ENCODE measurements around the gene FGR. TPM values are rescaled to one million over a fixed set of nuclear protein-coding genes. Genes with fewer than 3 reads are reported as not detected.

FGR gene
- total RNA-seq, 1 donor from 2014 or later, result 3.5 TPM

- H3K27me3 ChIP-seq (ENCODE audit: low read depth), result no peaks in the 10 kb centered on the region
- H3K4me3 ChIP-seq, result peak overlapping the region; percentile 33
- no peak for TF ChIP-seq CTCF (IDR thresholded peaks at IDR 0.05; ENCODE audit: borderline replicate concordance)
- H3K9me3 ChIP-seq (replicated peaks), result no peaks in the 10 kb centered on the region
- peaks cover 97% of the 10 kb centered on the region for H3K4me1 ChIP-seq
- H3K36me3 ChIP-seq, result no peaks in the 10 kb centered on the region
- DNase-seq, result peak; percentile 16
- intact Hi-C loops (cut with micrococcal nuclease), result no loop called here
- H3K27ac ChIP-seq (replicated peaks), result peak overlapping the region; percentile 97
Observed at GRCh38 chr1:27572019-27572678, 62.8 kb downstream of the FGR start.

GRCh38 chr1:27571439-27572018, 63.5 kb downstream of the FGR start:
- Histone ChIP-seq H3K27me3 (ENCODE audit: low read depth) (no peaks in the 10 kb centered on the region), H3K9me3 (replicated peaks) (no peaks in the 10 kb centered on the region), H3K4me3 (peak overlapping the region; percentile 33), H3K36me3 (no peaks in the 10 kb centered on the region), H3K27ac (replicated peaks) (peak overlapping the region; percentile 97), H3K4me1 (peaks cover 97% of the 10 kb centered on the region)
- peak; percentile 37 for DNase-seq
- no peak for TF ChIP-seq CTCF (IDR thresholded peaks at IDR 0.05; ENCODE audit: borderline replicate concordance)
- intact Hi-C loops (cut with micrococcal nuclease), result no loop called here

- H3K36me3 ChIP-seq, result no peaks in the 10 kb centered on the region
- DNase-seq, result no peak
- H3K4me1 ChIP-seq, result peaks cover 97% of the 10 kb centered on the region
- intact Hi-C loops (cut with micrococcal nuclease), result no loop called here
- H3K4me3 ChIP-seq, result no peak overlapping the region
- peak overlapping the region; percentile 97 for H3K27ac ChIP-seq (replicated peaks)
- no peak for TF ChIP-seq CTCF (IDR thresholded peaks at IDR 0.05; ENCODE audit: borderline replicate concordance)
- no peaks in the 10 kb centered on the region for H3K27me3 ChIP-seq (ENCODE audit: low read depth)
- no peaks in the 10 kb centered on the region for H3K9me3 ChIP-seq (replicated peaks)
Observed at GRCh38 chr1:27570784-27571183, 64.2 kb downstream of the FGR start.

GRCh38 chr1:27570356-27570755, 64.6 kb downstream of the FGR start:
- Histone ChIP-seq H3K27ac (replicated peaks) (peak overlapping the region; percentile 97), H3K9me3 (replicated peaks) (no peaks in the 10 kb centered on the region), H3K27me3 (ENCODE audit: low read depth) (no peaks in the 10 kb centered on the region), H3K4me3 (no peak overlapping the region), H3K4me1 (peaks cover 100% of the 10 kb centered on the region), H3K36me3 (no peaks in the 10 kb centered on the region)
- no peak for TF ChIP-seq CTCF (IDR thresholded peaks at IDR 0.05; ENCODE audit: borderline replicate concordance)
- DNase-seq, result peak; percentile 21
- intact Hi-C loops (cut with micrococcal nuclease), result no loop called here

- peak; percentile 21 for DNase-seq
- no peaks in the 10 kb centered on the region for H3K36me3 ChIP-seq
- no peaks in the 10 kb centered on the region for H3K9me3 ChIP-seq (replicated peaks)
- intact Hi-C loops (cut with micrococcal nuclease), result no loop called here
- TF ChIP-seq CTCF (IDR thresholded peaks at IDR 0.05; ENCODE audit: borderline replicate concordance), result no peak
- peak overlapping the region; percentile 97 for H3K27ac ChIP-seq (replicated peaks)
- H3K4me1 ChIP-seq, result peaks cover 100% of the 10 kb centered on the region
- H3K27me3 ChIP-seq (ENCODE audit: low read depth), result no peaks in the 10 kb centered on the region
- H3K4me3 ChIP-seq, result no peak overlapping the region
Observed at GRCh38 chr1:27569506-27570291, 65.3 kb downstream of the FGR start.
